Kidney (tissue), 14 donors: ENCODE results near the gene JTB. TPM values are rescaled to one million over a fixed set of nuclear protein-coding genes. Genes with fewer than 3 reads are reported as not detected.
"Not testable (repeated sequence)": the region's sequence is repeated elsewhere in the genome, so short reads cannot be mapped to it uniquely, and the experiment has no call there.

Source experiments
- DNase-seq, 5 donors: peaks; one replicate each; pipeline ENCODE4 v3.0.0-alpha.2; 2013 to 2020
- FAIRE-seq: peaks from 2 replicates; lab custom pipeline; 2012; peaks lifted over from hg19 to GRCh38; lab: Jason Lieb, UNC
- H3K27ac ChIP-seq, 2 donors: one replicate each; pipeline ENCODE4 v1.7.0; 2013; ENCODE audit warnings: low read depth in 2 of 2, low read length in 2 of 2, inconsistent platforms in 1 of 2
- H3K27me3 ChIP-seq: one replicate; pipeline ENCODE4 v1.7.1; 2013; ENCODE audit warnings: low read length, inconsistent platforms; ENCODE audit not compliant: control insufficient read depth, insufficient read depth
- H3K36me3 ChIP-seq, 3 donors: one replicate each; pipeline versions ENCODE4 v1.7.0 to v1.7.1; 2013; ENCODE audit warnings: low read length in 3 of 3, control low read depth in 1 of 3, inconsistent platforms in 1 of 3; ENCODE audit not compliant: insufficient read depth in 3 of 3, control insufficient read depth in 2 of 3
- H3K4me1 ChIP-seq, 3 donors: one replicate each; pipeline versions ENCODE4 v1.7.0 to v1.7.1; 2013; ENCODE audit warnings: low read length in 3 of 3, inconsistent platforms in 1 of 3, low read depth in 1 of 3; ENCODE audit not compliant: control insufficient read depth in 2 of 3, insufficient read depth in 2 of 3
- H3K4me3 ChIP-seq, 3 donors: one replicate each; pipeline versions ENCODE4 v1.7.0 to v1.8.1; 2013; ENCODE audit warnings: low read length in 3 of 3, control low read depth in 1 of 3, inconsistent platforms in 1 of 3
- H3K9ac ChIP-seq, 3 donors: one replicate each; pipeline versions ENCODE4 v1.7.0 to v1.7.1; 2013; ENCODE audit warnings: low read length in 3 of 3, control low read depth in 1 of 3, inconsistent platforms in 1 of 3
- H3K9me3 ChIP-seq, 3 donors: one replicate each; pipeline versions ENCODE4 v1.7.0 to v1.7.1; 2013; ENCODE audit warnings: low read length in 3 of 3, control low read depth in 1 of 3, inconsistent platforms in 1 of 3; ENCODE audit not compliant: control insufficient read depth in 2 of 3, insufficient read depth in 1 of 3
- intact Hi-C: fragments of 100-400 bp; cut with DNase I; formaldehyde crosslinking; loops from one replicate; pipeline ENCODE4 v1.11.1; 2022
- polyA plus RNA-seq: library from polyadenylated mRNA; stranded (reverse); fragments of 350-450 nt; fragmentation: Illumina TruSeq; extraction: RNeasy Lipid Tissue Mini Kit (QIAGEN cat#74804); gene quantifications from one replicate; pipeline ENCODE4 v1.2.3, GENCODE V29; 2014; ENCODE audit warnings: low read depth, low replicate concordance; ENCODE audit not compliant: insufficient read depth
- total RNA-seq: library from RNA; stranded (reverse); fragmentation: NEBNext Ultra II Directional; extraction: Animal tissue kit (Norgen Biotek cat#: 25700); gene quantifications from one replicate; pipeline ENCODE4 v1.2.1, GENCODE V29; 2021
- TF ChIP-seq, protein P1 (sequence below): IDR thresholded peaks from 3 replicates; pipeline ENCODE4 v1.5.1; 2012; ENCODE audit warnings: mild to moderate bottlenecking, moderate library complexity, borderline replicate concordance; ENCODE audit not compliant: insufficient read depth; ENCODE audit errors: extremely low read depth
- donor health status: control.
- donor health status: control.
- donor health status: control.
- donor health status: control.
- donor health status: control.
- donor health status: DM: yes; HTN: yes; CAD: no.
- donor health status: Normal renal cell carcinoma (clear cell type).

Gene JTB
- total and polyA plus RNA-seq, 2 donors from 2014 or later: 97.0 to 188 TPM

- FAIRE-seq: no peak
- no peak for DNase-seq
- Histone ChIP-seq H3K9ac (no peak overlapping the region), H3K27me3 (no peaks in the 10 kb centered on the region), H3K36me3 (no peaks in the 10 kb centered on the region), H3K9me3 (no peaks in the 10 kb centered on the region), H3K4me1 (no peaks in the 10 kb centered on the region), H3K27ac (no peak overlapping the region), H3K4me3 (no peak overlapping the region)
- TF ChIP-seq, protein P1, sequence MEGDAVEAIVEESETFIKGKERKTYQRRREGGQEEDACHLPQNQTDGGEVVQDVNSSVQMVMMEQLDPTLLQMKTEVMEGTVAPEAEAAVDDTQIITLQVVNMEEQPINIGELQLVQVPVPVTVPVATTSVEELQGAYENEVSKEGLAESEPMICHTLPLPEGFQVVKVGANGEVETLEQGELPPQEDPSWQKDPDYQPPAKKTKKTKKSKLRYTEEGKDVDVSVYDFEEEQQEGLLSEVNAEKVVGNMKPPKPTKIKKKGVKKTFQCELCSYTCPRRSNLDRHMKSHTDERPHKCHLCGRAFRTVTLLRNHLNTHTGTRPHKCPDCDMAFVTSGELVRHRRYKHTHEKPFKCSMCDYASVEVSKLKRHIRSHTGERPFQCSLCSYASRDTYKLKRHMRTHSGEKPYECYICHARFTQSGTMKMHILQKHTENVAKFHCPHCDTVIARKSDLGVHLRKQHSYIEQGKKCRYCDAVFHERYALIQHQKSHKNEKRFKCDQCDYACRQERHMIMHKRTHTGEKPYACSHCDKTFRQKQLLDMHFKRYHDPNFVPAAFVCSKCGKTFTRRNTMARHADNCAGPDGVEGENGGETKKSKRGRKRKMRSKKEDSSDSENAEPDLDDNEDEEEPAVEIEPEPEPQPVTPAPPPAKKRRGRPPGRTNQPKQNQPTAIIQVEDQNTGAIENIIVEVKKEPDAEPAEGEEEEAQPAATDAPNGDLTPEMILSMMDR: no peak
- intact Hi-C loops: no loop called here
These were observed 36.9 kb upstream of the JTB start for GRCh38 chr1:154014154-154014907.

- FAIRE-seq, H3K4me1 ChIP-seq, H3K27me3 ChIP-seq, H3K9me3 ChIP-seq, H3K27ac ChIP-seq, H3K4me3 ChIP-seq, intact Hi-C loops, H3K36me3 ChIP-seq, DNase-seq, H3K9ac ChIP-seq: not testable (repeated sequence)
These were observed 35.1 kb upstream of the JTB start for GRCh38 chr1:154012543-154012942.

DNA sequence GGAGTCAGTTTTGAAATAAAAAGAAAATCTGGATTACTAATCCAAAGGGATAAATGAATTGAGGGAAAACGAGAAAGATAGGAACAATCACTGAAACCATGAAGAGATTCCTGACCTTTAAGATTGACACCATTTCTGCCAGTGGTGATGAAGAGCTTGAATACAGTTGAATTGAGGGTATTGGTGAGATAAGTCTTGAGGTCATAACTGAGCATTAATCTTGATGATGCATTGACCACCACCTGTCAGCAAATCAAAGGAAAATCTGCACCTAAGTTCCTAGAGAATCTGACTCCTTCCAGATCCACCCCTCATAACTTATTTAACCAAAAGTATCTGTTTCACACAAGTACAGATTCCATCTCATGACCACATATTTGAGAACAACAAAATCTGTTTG lies 34.7 kb upstream of the JTB start:
- TF ChIP-seq, protein P1: no peak
- Histone ChIP-seq H3K4me1 (no peaks in the 10 kb centered on the region), H3K36me3 (no peaks in the 10 kb centered on the region), H3K9me3 (no peaks in the 10 kb centered on the region), H3K9ac (no peak overlapping the region), H3K27me3 (no peaks in the 10 kb centered on the region), H3K27ac (no peak overlapping the region), H3K4me3 (no peak overlapping the region)
- intact Hi-C loops: no loop called here
- DNase-seq: no peak
- no peak for FAIRE-seq

DNA sequence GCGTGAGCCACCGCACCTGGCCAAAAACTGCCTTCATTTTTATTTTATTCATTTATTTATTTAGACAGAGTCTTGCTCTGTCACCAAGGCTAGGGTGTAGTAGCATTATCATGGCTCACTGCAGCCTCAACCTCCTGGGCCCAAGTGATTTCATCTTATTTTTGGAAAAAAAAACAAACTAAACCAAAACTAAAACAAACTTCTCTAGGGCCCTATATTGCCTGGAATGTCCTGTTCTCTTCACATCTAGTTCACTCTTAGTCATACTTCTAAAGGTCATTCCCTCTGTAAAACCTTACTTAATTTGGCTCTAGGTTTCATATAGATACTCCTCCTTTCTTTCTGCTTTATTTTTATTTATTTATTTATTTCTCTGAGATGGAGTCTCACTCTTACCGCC lies 28.7 kb upstream of the JTB start:
- H3K9me3 ChIP-seq: no peaks in the 10 kb centered on the region
- H3K27me3 ChIP-seq: no peaks in the 10 kb centered on the region
- H3K4me1 ChIP-seq: peaks cover 0 to 5% (median 2%) of the 10 kb centered on the region in 3 donors
- no peak overlapping the region for H3K4me3 ChIP-seq
- intact Hi-C loops: no loop called here
- no peaks in the 10 kb centered on the region for H3K36me3 ChIP-seq
- H3K27ac ChIP-seq: no peak overlapping the region
- DNase-seq (no peak), FAIRE-seq (no peak)
- no peak overlapping the region for H3K9ac ChIP-seq
- TF ChIP-seq, protein P1: no peak
